D721Med (cell line): ENCODE data around the gene CFC1.
"Not testable (repeated sequence)": the region's sequence is repeated elsewhere in the genome, so short reads cannot be mapped to it uniquely, and the experiment has no call there.

Experiments
- DNase-seq: peaks from one replicate; pipeline ENCODE4 v3.0.0; 2011; ENCODE audit warnings: low spot score; ENCODE audit not compliant: insufficient read length
- FAIRE-seq: peaks from 2 replicates; lab custom pipeline; 2011; peaks lifted over from hg19 to GRCh38; lab: Jason Lieb, UNC

CFC1 gene

DNA sequence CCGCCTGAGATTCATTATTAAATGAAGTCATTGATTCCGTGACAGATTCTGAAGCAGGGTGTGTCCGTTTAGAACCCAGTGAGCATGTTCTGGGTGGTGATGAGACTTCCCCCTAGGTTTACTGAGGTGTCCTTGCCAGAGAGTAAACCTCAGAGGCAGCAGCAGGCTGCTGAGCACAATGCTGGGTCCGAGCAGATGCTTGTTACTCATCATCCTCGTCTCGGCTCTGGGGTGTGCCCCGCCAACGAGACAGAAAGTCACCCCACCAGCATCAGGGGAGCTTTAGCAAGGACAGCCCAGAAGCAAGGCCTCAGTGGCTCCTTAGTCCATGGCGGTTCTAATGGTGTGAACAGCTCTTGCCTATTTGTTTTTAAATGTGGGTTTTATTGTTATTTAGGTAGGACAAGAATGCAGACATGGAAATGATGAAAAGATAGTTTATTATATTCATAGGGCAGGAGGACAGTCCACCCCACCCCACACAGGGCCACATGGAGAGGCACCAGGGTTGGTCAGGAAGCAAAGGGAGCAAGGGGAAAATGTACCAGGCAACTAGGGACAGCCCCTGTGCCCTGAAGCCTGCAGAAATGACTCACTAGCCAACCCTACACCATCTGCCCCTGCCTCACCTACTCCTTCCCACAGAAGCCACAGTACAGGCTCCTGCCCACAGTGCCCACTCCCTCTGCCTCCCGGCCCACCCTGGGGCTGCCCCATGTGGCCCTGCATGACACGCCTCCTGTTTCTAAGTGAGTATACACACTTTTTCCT, 10.5 kb downstream of the CFC1 start:
- not testable (repeated sequence) for FAIRE-seq, DNase-seq

GRCh38 chr2:130584726-130585125, 14.6 kb downstream of the CFC1 start:
- DNase-seq, FAIRE-seq: not testable (repeated sequence)

GRCh38 chr2:130583582-130583981, 15.8 kb downstream of the CFC1 start:
- not testable (repeated sequence) for DNase-seq, FAIRE-seq

DNA sequence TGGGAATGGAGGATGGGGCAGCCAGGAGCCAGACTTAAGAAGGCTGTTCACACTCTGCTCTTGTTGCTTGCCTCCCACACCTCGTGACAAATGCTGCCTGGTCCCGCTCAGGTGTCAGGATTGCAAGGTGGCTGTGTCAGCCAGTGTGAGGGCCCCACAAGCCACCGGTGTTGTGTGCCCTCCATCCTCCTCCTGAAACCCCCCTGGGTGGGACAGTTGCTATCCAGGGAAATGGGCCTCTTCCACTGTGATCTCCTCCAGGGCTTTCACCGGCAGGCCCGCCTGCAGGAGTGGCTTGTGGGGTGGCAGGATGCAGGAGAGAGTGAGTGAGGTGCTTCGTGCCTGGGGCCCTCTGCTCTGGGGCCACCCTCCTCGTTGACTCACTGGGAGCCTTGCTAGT, 16.4 kb downstream of the CFC1 start:
- not testable (repeated sequence) for DNase-seq, FAIRE-seq

DNA sequence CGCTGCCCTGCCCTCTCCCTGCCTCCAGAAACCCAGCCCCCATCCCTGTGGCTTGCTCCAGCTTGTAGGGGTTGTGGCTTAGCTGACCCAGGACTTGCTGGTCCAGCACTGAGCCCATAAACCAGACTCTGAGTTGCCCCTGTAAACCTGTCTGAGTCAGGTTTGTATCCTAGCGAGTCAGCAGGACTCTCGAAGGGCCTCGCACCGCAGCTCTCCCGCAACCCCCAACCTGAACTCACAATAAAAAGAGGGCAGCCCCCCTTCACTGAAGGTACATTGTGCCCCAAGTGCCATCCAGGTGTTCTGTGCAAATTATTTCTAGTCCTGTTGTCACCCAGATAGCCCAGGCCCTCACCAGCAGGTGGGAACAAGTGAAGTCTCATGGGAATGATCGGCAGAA, 17.9 kb downstream of the CFC1 start:
- not testable (repeated sequence) for DNase-seq, FAIRE-seq

GRCh38 chr2:130579121-130579520, 20.3 kb downstream of the CFC1 start:
- DNase-seq, FAIRE-seq: not testable (repeated sequence)

GRCh38 chr2:130577559-130577958, 21.8 kb downstream of the CFC1 start:
- not testable (repeated sequence) for FAIRE-seq, DNase-seq

- not testable (repeated sequence) for DNase-seq, FAIRE-seq
Observed at GRCh38 chr2:130576209-130576784, 23.1 kb downstream of the CFC1 start.

GRCh38 chr2:130574230-130574629, 25.1 kb downstream of the CFC1 start:
- FAIRE-seq = not testable (repeated sequence)

GRCh38 chr2:130571929-130572328, 27.4 kb downstream of the CFC1 start:
- not testable (repeated sequence) for DNase-seq, FAIRE-seq

More at GRCh38 chr2:130574230-130574629, 25.1 kb downstream of the CFC1 start:
- DNase-seq = not testable (repeated sequence)

DNA sequence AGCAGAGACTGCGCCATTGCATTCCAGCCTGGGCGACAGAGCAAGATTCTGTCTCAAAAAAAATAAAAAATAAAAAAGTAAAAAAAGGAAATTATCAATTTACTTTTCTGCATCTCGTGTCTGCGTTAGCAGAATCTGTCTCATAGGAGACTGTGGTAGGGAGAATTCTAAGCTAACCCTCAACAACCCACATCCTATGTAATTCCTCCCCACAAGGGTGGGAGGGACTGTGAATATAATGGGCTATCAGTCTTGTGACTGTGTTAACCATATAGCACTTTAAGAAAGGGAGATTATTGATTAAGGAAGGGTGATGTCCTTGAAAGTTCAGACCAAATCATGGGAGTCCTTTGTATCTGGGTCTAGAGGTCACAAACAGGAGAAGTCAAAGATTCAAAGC, 33.2 kb downstream of the CFC1 start:
- FAIRE-seq, DNase-seq: not testable (repeated sequence)

DNA sequence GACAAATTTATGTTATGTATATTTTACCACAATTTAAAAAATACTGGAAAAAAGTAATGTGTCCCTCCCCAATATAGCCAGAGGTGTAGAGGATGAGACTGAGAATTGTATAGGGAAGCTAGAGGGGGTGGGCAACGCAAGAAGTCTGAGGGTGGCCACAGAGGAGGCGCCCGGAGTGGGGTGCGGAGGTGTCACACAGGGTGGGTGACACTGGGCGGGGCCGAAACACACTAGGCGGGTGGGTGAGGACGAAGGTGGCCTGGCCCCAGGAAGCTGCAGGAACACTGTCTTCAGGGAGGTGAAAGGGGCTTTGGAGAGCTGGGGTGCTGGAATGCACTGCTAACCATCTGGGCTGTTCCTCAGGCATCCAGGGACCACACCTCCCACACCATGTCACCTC, 42.9 kb downstream of the CFC1 start:
- FAIRE-seq, DNase-seq: not testable (repeated sequence)

DNA sequence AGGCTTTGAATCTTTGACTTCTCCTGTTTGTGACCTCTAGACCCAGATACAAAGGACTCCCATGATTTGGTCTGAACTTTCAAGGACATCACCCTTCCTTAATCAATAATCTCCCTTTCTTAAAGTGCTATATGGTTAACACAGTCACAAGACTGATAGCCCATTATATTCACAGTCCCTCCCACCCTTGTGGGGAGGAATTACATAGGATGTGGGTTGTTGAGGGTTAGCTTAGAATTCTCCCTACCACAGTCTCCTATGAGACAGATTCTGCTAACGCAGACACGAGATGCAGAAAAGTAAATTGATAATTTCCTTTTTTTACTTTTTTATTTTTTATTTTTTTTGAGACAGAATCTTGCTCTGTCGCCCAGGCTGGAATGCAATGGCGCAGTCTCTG, 45.2 kb downstream of the CFC1 start:
- not testable (repeated sequence) for FAIRE-seq, DNase-seq

- FAIRE-seq, DNase-seq: not testable (repeated sequence)
Observed at GRCh38 chr2:130549475-130549874, 49.9 kb downstream of the CFC1 start.

GRCh38 chr2:130548418-130548817, 51.0 kb downstream of the CFC1 start:
- not testable (repeated sequence) for DNase-seq, FAIRE-seq

- not testable (repeated sequence) for DNase-seq, FAIRE-seq
Observed at GRCh38 chr2:130544978-130545377, 54.4 kb downstream of the CFC1 start.

DNA sequence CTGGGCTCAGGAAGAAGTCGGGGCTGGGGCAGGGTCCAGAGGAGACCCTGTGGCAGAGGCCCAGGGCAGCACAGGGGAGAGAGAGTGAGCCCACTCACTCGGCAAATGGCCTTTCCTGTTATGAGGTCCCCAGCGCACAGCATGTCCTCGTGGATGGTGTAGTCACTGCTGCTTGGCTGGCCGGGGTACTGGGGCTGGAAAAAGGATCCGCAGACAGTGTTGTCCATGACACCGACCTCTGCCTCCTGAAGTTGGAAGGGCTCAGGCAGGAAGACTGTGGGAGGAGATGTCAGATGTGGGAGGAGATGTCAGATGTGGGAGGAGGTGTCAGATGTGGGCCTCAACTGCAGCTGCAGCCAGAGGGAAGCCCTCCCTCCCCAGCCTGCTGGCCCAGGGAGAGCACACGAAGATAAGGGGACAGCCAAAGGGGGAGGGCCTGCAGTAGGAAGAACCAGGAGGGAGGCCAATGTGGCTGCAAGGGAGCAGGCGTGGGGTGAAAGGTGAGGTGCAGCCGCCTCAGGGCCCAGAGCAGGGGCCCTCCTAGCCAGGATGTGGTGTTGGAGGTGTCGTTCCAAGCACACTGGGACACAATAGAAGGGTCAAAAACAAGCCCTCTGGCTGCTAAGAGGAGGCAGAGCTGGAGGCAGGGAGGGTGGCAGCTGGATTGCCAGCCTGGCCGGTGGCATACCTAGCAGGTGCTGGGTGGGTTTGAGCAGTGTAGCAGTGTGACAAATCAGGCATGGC, 55.4 kb downstream of the CFC1 start:
- not testable (repeated sequence) for DNase-seq, FAIRE-seq

DNA sequence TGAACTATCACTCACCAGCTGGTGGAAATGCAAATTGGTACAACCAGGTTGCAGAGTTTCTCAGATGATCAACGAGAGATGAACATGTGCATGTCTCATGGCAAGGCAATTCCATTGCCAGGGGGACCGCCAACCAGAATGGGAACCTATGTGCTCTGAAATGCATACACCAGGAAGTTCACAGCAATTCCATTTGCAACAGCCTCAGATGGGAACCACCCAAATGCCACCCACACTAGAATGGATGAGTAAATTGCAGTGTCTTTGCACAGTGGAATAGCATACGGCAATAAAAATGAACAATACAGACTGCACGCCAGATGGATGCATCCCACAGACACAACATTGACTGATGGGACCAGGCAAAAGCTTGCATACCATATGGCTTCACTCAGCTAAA, 56.6 kb downstream of the CFC1 start:
- DNase-seq, FAIRE-seq: not testable (repeated sequence)
